ENCODE data around the gene NAALADL2.
A peak's percentile ranks its signal among the peaks of the same experiment; 100 is the strongest.

NAALADL2 gene

DNA sequence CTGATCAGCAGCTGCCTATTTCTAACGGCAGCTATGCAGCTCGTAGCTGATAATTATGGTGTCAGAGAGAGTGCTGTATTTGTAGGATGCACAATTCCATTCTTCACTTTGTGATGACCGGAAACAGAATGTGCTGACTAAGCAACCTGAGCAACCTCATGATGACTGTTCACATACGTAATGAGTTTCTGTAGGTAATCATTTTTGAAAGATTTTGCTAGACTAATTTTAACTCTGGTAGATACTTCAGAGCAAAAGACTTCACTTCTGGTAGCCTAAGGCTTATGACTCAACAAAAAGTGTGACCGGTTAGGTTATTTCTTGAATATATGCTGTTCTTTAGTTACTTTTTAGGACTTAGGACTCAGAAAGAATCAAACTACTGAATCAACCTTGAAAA, 567.7 kb downstream of the NAALADL2 start:
- TF ChIP-seq, protein P1, sequence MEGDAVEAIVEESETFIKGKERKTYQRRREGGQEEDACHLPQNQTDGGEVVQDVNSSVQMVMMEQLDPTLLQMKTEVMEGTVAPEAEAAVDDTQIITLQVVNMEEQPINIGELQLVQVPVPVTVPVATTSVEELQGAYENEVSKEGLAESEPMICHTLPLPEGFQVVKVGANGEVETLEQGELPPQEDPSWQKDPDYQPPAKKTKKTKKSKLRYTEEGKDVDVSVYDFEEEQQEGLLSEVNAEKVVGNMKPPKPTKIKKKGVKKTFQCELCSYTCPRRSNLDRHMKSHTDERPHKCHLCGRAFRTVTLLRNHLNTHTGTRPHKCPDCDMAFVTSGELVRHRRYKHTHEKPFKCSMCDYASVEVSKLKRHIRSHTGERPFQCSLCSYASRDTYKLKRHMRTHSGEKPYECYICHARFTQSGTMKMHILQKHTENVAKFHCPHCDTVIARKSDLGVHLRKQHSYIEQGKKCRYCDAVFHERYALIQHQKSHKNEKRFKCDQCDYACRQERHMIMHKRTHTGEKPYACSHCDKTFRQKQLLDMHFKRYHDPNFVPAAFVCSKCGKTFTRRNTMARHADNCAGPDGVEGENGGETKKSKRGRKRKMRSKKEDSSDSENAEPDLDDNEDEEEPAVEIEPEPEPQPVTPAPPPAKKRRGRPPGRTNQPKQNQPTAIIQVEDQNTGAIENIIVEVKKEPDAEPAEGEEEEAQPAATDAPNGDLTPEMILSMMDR (conservative IDR thresholded peaks at IDR 0.05; ENCODE audit: low read depth, low read length) = no peak
- peak; percentile 15 for DNase-seq (ENCODE audit: low read depth)
- H3K4me3 ChIP-seq (ENCODE audit: low read length) = no peak overlapping the region

DNA sequence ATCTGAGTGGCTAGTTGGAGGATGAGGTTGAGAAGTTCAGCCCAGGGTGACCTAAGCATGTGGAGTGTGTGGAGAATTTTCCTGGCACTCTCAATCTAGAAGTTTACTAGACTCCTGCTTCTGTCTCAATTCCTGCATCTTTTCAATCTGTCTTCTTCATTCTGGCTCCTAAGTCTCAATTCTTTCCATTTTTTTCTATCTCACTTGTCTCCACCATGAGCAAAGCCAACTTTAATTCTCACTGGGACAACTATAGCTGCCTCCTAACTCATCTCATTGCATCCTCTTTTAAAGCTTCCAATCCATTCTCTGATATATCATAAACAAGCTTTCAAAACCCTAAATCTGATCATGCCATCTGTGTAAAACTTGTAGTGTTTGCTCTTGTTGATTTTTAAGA, 569.3 kb downstream of the NAALADL2 start:
- H3K4me3 ChIP-seq (ENCODE audit: low read length) = no peak overlapping the region
- no peak for DNase-seq (ENCODE audit: low read depth)
- TF ChIP-seq, protein P1 (conservative IDR thresholded peaks at IDR 0.05; ENCODE audit: low read depth, low read length) = no peak

- no peak overlapping the region for H3K4me3 ChIP-seq (ENCODE audit: low read length)
- DNase-seq (ENCODE audit: low read depth) = no peak
- TF ChIP-seq, protein P1 (conservative IDR thresholded peaks at IDR 0.05; ENCODE audit: low read depth, low read length) = no peak
Observed at GRCh38 chr3:175430983-175431773, 572.0 kb downstream of the NAALADL2 start.

DNA sequence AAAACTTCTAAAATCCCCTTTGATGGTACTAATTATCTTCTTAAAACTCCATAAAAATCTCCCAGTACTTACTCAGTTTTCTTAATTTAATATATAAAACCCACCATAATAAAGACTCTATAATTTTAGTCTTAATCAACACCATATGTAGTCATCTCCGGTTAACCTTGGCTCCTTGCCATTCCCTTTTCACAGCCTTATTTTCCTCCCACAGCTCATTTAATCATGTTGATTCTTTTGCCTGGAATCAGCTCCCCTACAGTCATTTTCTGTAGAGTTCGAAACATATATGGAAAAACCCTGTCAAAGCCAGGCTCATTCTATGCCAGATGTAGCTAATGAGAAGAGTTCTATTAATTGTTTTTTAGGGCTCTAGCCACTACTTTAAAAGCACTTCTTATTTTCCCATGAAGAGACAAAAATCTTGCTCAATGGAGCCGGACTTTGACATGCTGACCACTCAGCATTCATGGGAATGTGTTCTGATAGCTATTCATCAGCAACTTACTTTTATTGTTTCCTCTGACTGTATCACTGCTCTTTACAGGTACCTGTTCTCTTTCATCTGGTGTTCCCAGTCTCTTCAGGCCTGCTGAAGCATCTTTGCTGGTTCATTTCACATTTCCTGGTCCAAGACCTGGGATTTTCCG, 573.4 kb downstream of the NAALADL2 start:
- peak; percentile 27 for DNase-seq (ENCODE audit: low read depth)
- no peak overlapping the region for H3K4me3 ChIP-seq (ENCODE audit: low read length)
- TF ChIP-seq, protein P1 (conservative IDR thresholded peaks at IDR 0.05; ENCODE audit: low read depth, low read length) = no peak

- no peak for DNase-seq (ENCODE audit: low read depth)
- no peak overlapping the region for H3K4me3 ChIP-seq (ENCODE audit: low read length)
- TF ChIP-seq, protein P1 (conservative IDR thresholded peaks at IDR 0.05; ENCODE audit: low read depth, low read length) = no peak
Observed at GRCh38 chr3:175433026-175433674, 574.0 kb downstream of the NAALADL2 start.

DNA sequence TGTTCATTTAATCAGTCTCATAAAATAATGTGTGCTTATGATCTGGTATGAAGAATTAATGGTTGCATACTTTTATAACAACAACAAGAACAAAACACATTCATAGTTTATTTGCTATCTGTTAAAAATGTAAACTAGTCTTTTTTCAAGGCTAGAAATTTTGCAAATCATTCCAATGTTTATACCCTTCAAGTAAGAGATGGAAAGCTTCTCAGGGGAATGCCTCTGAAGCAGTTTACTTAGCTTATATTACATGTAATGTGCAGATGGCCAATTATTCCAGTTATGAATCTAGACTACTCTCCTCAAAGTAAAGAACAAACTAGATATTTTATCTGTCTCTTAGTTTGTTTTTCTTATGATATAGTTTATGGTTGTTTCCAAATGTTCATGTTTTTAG, 575.4 kb downstream of the NAALADL2 start:
- DNase-seq (ENCODE audit: low read depth) = no peak
- TF ChIP-seq, protein P1 (conservative IDR thresholded peaks at IDR 0.05; ENCODE audit: low read depth, low read length) = no peak
- no peak overlapping the region for H3K4me3 ChIP-seq (ENCODE audit: low read length)

Measured in retinal pigment epithelial cell (primary cell).